D341Med (cell line): ENCODE results near the gene TAF6L.
"Not testable (repeated sequence)": the region's sequence is repeated elsewhere in the genome, so short reads cannot be mapped to it uniquely, and the experiment has no call there.

Experiments used
- DNase-seq: peaks from one replicate; pipeline ENCODE4 v3.0.0; 2012; ENCODE audit warnings: low spot score

Gene TAF6L, protein sequence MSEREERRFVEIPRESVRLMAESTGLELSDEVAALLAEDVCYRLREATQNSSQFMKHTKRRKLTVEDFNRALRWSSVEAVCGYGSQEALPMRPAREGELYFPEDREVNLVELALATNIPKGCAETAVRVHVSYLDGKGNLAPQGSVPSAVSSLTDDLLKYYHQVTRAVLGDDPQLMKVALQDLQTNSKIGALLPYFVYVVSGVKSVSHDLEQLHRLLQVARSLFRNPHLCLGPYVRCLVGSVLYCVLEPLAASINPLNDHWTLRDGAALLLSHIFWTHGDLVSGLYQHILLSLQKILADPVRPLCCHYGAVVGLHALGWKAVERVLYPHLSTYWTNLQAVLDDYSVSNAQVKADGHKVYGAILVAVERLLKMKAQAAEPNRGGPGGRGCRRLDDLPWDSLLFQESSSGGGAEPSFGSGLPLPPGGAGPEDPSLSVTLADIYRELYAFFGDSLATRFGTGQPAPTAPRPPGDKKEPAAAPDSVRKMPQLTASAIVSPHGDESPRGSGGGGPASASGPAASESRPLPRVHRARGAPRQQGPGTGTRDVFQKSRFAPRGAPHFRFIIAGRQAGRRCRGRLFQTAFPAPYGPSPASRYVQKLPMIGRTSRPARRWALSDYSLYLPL

DNA sequence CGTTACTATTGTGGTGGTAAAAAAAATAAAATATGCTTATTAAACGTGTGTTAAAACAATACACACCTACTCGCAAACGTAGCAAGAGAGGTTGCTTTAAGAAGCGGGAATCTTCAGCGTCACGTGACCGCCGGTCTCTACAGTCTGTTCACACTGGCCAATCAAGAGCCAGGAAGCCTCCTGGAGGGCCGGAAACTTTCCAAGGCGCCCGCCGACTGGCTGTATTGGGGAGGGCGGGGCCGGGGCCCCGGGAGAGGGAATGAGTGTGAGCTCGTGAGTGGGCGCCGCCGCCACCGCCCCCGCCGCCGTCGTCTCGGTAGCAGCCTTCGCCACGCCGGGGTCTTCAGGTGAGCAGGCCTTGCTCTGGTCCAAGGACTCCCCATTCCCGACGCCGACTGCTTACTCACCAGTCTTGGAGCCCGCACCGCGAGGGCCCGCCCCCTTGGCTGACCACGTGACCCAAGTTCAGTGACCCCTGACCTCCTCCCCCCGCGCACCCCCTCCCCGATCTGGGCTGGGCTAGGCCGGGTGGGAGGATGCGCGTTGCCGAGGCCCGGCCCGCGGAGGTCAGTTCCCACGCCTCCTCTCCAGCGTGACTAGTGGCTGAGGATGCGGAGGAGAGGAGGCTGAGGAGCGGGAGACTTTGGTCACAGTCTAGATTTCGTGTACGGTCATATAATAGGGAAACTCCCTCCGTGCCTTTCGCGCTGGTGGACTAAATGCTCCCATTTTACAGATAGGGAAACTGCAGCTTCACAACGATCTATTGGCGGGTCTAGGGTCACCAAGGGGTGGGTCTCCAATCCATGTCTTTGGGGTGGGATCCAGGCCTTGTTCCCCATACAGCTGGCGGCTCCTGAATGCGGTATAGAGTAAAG, at the start of gene TAF6L:
TSS of gene TAF6L (plus strand) at position 253 of the 878 bp plus-strand sequence. CDS start 4,388 bp downstream, outside the sequence.
- peak; percentile 95 for DNase-seq

GRCh38 chr11:62721994-62722393, 49.2 kb upstream of the TAF6L start:
- peak; percentile 42 for DNase-seq

DNA sequence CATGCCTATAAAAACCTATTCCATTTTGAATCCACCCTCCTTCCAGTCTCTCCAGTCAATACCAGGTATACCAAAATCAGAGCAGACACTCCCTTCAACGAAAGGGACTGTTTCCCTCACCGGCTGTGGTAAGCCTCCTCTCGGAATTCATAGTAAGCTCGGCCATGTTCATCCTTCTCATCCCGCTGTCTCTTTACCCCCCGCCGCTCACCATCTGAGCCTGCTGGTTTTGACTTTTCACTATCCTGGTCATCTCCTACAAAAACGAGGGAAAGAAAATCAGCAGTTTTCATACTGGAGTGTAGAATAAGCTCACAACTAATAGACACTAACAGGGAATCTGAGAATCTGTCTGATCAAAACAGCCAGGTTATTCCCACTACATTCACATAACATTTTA, 47.0 kb upstream of the TAF6L start:
- DNase-seq = no peak

GRCh38 chr11:62725646-62726045, 45.5 kb upstream of the TAF6L start:
- no peak for DNase-seq

- no peak for DNase-seq
These were observed 44.9 kb upstream of the TAF6L start for GRCh38 chr11:62726156-62726914.

GRCh38 chr11:62726915-62727164, 44.4 kb upstream of the TAF6L start:
- no peak for DNase-seq

- peak; percentile 95 for DNase-seq
These were observed 43.9 kb upstream of the TAF6L start, which contains the start of gene HNRNPUL2 for GRCh38 chr11:62727165-62727871. HNRNPUL2 (minus strand) TSS chr11:62727457; CDS start chr11:62727156, 301 bp downstream.

DNA sequence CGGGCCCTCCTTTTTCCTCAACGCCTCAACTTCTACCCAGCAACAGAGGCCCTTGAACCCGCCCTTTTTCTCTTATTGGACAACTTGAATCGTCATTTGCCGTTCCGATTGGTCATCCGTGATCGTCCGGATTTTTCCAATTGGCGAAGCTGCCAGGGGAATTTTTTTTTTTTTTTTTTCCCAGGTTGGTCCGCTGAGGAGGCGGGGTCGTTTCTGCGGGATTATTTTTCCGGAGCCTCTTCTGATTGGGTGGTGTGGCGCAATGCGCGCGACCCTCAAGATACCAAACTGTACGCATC, 43.4 kb upstream of the TAF6L start:
- peak; percentile 86 for DNase-seq

GRCh38 chr11:62728171-62728988, 42.8 kb upstream of the TAF6L start, which contains the start of gene TTC9C:
TTC9C (plus strand) TSS chr11:62728486; CDS start chr11:62728849, 363 bp downstream.
- peak; percentile 80 for DNase-seq

DNA sequence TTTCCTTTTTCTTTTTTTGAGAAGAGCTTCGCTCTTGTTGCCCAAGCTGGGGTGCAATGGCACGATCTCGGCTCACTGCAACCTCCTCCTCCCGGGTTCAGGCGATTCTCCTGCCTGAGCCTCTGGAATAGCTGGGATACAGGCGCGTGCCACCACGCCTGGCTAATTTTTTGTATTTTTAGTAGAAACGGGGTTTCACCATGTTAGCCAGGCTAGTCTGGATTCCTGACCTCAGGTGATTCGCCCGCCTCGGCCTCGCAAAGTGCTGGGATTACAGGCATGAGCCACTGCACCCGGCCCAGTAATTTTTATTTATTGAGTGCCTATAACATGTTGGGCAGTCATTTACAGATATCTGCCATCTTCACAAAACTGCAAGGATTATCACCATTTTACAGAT, 41.1 kb upstream of the TAF6L start:
- not testable (repeated sequence) for DNase-seq

GRCh38 chr11:62732830-62733229, 38.4 kb upstream of the TAF6L start:
- DNase-seq = no peak

GRCh38 chr11:62737196-62737595, 34.0 kb upstream of the TAF6L start:
- DNase-seq = no peak

DNA sequence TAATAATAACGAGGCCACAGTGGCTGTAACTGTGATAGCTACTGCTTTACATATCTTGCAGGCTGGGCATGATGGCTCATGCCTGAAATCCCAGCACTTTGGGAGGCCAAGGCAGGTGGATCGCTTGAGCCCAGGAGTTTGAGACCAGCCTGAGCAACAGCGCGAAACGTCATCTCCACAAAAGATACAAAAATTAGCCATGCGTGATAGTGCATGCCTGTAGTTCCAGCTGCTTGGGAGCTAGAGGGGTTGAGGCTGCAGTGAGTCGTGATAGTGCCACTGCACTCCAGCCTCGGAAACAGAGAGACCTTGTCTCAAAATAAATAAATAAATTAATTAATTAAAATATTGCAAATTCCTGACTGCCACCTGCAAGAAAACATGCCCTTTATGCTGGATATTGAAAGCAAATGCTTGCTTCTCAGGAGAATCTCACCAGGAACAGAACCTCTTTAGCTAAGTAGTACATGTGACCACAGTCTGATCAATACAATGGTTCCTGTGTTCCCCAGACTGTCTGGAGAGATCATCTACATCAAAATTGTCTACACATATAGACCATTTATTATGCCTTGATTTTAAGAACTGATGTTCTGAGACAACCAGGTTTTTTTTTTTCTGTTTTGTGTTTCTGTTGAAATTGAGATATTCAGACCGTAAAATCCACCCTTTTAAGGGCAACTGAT, 23.6 kb upstream of the TAF6L start:
- DNase-seq = no peak

GRCh38 chr11:62749931-62750330, 21.3 kb upstream of the TAF6L start:
- not testable (repeated sequence) for DNase-seq

DNA sequence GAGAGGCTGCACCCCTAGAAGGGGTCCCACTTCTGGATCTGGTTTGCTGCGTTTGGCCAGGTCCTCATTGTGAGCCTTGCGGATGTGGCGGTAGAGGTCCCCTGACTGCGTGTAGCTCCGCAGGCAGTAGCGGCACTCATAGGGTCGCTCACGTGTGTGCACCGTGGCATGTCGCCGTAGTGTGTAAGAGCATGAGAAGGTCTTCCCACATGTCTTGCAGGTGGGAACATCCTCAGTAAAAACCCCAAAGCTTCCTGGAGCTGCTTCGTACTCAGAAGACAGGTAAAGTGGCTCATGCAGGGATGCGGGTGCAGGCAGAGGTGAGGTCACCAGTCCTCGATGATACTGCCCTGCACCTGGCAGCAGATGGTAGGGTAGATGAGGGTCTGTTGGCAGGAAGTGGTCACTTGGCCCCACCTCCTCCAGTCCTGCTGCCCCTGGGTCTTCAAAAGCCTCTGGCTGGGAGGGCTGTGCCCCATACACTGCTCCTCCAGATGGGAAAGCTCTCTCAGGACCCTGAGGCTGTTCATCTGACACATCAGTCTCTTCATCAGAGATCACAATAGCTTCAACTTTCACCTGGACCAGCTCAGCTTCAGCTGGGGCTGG, 18.9 kb upstream of the TAF6L start:
- DNase-seq = no peak

GRCh38 chr11:62752994-62753735, 18.0 kb upstream of the TAF6L start:
- peak; percentile 38 for DNase-seq

GRCh38 chr11:62753736-62754603, 17.2 kb upstream of the TAF6L start, which contains the start of gene ZBTB3:
ZBTB3 (minus strand) TSS chr11:62754160; CDS start chr11:62753664, 496 bp downstream.
- DNase-seq = peak; percentile 90
